Activated CD8-positive, alpha-beta memory T cell treated with anti-CD3 and anti-CD28 coated beads, Interleukin-2, amount 50 U/mL, for 1 hour (primary cell): ENCODE measurements around the gene NOP10.

Experiments used
- DNase-seq: peaks from one replicate; pipeline ENCODE4 v3.0.0-alpha.2; 2020; ENCODE audit errors: extremely low read depth

NOP10 gene

GRCh38 chr15:34332553-34333120, 10.3 kb downstream of the NOP10 start:
- no peak for DNase-seq

- no peak for DNase-seq
Measured at GRCh38 chr15:34331809-34332208, 11.1 kb downstream of the NOP10 start.

- no peak for DNase-seq
Measured at GRCh38 chr15:34330279-34330678, 12.7 kb downstream of the NOP10 start.

GRCh38 chr15:34329006-34329405, 13.9 kb downstream of the NOP10 start:
- no peak for DNase-seq

- DNase-seq: no peak
Measured at GRCh38 chr15:34327906-34328305, 15.0 kb downstream of the NOP10 start.

GRCh38 chr15:34325368-34325767, 17.6 kb downstream of the NOP10 start:
- no peak for DNase-seq

DNA sequence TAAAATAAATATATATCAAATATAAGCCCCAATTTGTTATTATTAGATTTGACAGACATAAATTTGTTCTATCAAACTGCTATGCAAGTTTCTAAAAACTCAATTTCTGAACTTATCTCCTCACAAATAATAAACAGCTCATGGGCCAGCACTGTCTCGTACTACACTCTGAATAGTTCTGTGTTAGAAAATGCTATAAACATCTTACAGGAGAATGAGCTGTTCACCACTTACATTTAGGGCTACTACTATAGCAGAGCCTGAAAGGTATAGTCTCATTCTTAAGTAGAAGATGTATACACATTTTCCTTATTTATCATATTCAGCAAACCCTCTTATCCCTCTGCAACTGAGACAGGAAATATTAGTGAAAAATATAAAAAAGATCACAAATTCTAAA, 18.0 kb downstream of the NOP10 start:
- no peak for DNase-seq

DNA sequence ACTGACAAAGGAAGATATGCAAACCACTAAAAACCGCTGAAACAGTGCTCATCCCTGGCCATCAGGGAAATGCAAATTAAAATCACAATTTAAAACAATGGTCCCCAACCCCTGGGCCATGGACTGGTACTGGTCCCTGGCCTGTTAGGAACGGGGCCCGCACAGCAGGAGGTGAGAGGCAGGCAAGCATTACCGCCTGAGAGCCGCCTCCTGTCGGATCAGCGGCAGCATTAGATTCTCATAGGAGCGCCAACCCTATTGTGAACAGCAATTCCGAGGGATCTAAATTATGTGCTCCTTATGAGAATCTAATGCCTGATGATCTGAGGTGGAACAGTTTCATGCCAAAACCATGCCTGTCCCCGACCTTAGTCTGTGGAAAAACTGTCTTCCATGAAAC, 19.7 kb downstream of the NOP10 start:
- no peak for DNase-seq

DNA sequence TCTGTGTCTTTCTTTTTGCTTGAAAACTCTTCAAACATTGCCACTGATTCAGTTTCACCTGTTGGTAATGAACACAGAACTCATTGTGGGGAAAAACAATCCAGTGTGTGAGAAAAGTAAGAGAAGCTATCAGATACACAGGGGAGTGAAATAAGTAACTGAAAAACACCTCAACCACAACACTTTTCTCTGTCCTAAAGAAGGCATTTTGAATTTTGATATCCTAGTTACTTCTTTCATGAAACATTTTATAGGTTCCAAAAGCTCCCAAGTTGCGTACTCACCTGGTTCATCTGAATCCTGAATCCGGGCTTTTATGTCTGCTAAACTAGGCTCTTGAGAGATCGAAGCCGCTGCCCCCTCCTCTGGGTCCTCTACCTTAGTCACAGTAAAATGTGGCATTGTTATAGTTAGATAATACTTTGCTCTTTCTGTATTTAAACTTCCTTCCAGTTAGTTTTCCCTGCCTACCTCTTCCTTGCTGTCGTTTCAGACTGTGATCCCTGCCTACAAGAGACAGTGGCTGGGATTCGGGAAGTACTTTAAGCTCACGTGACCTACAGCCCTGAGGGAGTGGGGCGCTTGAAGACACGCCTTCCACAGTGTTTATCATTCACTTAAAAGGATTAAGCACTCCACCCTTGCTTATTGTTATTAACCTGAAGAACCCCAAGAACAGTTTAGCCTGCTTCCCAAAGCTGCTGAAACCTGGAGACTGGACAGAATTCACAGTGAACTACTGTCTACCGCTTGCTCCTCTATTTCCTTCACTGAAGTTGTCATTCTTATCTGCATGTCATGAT, 24.5 kb downstream of the NOP10 start:
- no peak for DNase-seq

- DNase-seq: no peak
Measured at GRCh38 chr15:34314491-34315490, 28.1 kb downstream of the NOP10 start.

GRCh38 chr15:34311563-34311962, 31.4 kb downstream of the NOP10 start:
- no peak for DNase-seq

DNA sequence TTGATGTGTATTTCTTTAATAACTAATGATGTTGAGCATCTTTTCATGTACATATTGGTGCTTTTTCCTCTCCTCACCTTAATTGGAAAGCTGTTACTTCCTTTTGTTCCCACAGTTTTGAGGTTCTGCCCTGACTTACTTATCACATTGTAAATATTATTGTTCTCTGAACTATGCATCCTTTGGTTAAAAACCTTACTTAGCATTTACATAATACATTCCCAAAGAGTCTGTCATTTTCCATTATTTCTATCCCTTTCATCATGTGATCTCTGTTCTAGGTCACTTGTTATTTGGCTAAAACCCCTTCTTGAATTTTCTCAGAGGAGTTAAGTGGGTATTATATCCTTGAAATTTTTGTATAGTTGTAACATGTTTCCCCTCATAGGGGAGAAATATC, 38.3 kb downstream of the NOP10 start:
- no peak for DNase-seq

- no peak for DNase-seq
Measured at GRCh38 chr15:34301058-34301457, 41.9 kb downstream of the NOP10 start.

GRCh38 chr15:34297059-34297458, 45.9 kb downstream of the NOP10 start:
- no peak for DNase-seq

GRCh38 chr15:34292621-34293020, 50.3 kb downstream of the NOP10 start:
- DNase-seq: no peak
